HK-2 (cell line): Measurements from ENCODE around the gene GORASP1.
A peak's percentile ranks its signal among the peaks of the same experiment; 100 is the strongest.

ENCODE experiments used
- DNase-seq: peaks from one replicate; pipeline ENCODE4 v3.0.0-alpha.2; 2018; ENCODE audit not compliant: unreplicated experiment

The GORASP1 gene

GRCh38 chr3:39107388-39108199 is at the start of gene GORASP1, which contains the start of gene TTC21A:
Gene GORASP1, minus strand, starts transcription at chr3:39107627. Its CDS starts 86 bp downstream, at chr3:39107541.
Gene TTC21A, plus strand, starts transcription at chr3:39107680. Its CDS starts 158 bp downstream, at chr3:39107838.
- peak; percentile 67 for DNase-seq

- no peak for DNase-seq
Observed at GRCh38 chr3:39156421-39156820, 49.0 kb upstream of the GORASP1 start.

- DNase-seq, result peak; percentile 65
Observed at GRCh38 chr3:39154280-39155021, 47.0 kb upstream of the GORASP1 start.

- no peak for DNase-seq
Observed at GRCh38 chr3:39153977-39154279, 46.5 kb upstream of the GORASP1 start.

- DNase-seq, result peak; percentile 85
Observed at GRCh38 chr3:39150803-39151631, 43.6 kb upstream of the GORASP1 start.

- DNase-seq, result no peak
Observed at GRCh38 chr3:39150148-39150802, 42.8 kb upstream of the GORASP1 start.

- no peak for DNase-seq
Observed at GRCh38 chr3:39149498-39150147, 42.2 kb upstream of the GORASP1 start.

- no peak for DNase-seq
Observed at GRCh38 chr3:39149059-39149455, 41.6 kb upstream of the GORASP1 start.

- DNase-seq, result no peak
Observed at GRCh38 chr3:39148435-39149058, 41.1 kb upstream of the GORASP1 start.

- no peak for DNase-seq
Observed at GRCh38 chr3:39147711-39148434, 40.4 kb upstream of the GORASP1 start.

- DNase-seq, result peak; percentile 90
Observed at GRCh38 chr3:39146611-39147591, 39.5 kb upstream of the GORASP1 start.

- DNase-seq, result no peak
Observed at GRCh38 chr3:39146083-39146501, 38.7 kb upstream of the GORASP1 start.

GRCh38 chr3:39144748-39145380 is 37.4 kb upstream of the GORASP1 start:
- DNase-seq, result no peak

GRCh38 chr3:39144095-39144747 is 36.8 kb upstream of the GORASP1 start:
- DNase-seq, result no peak

- DNase-seq, result no peak
Observed at GRCh38 chr3:39143051-39143885, 35.8 kb upstream of the GORASP1 start.

- no peak for DNase-seq
Observed at GRCh38 chr3:39142067-39142466, 34.6 kb upstream of the GORASP1 start.
